PC-3 (cell line): ENCODE measurements around the gene EBPL. TPM values are rescaled to one million over a fixed set of nuclear protein-coding genes. Genes with fewer than 3 reads are reported as not detected.

Experiments used
- ATAC-seq: fragments of 200-7000 bp; cut with Tn5 transposase; 2 replicates; pipeline ENCODE4 v1.9.1; 2020; ENCODE audit warnings: mild to moderate bottlenecking, moderate library complexity
- BruUV-seq: library from RNA; stranded (reverse); fragments of 400-500 nt; replicated peaks from 2 replicates; lab custom pipeline; 2021; lab: Mats Ljungman, UMichigan
- CTCF ChIA-PET: fragments of 300-600 bp; sonication (Branson Sonifier 250); formaldehyde crosslinking; loops from one replicate; lab custom pipeline; 2022; ENCODE audit warnings: antibody characterized with exemption; lab: Charles Lee
- POLR2A ChIA-PET: fragments of 300-600 bp; sonication (Branson Sonifier 250); formaldehyde crosslinking; loops from one replicate; lab custom pipeline; 2022; ENCODE audit warnings: antibody characterized with exemption; ENCODE audit not compliant: unreplicated experiment; lab: Charles Lee
- DNase-seq: peaks from one replicate; pipeline ENCODE4 v3.0.0-alpha.2; 2015
- H2AFZ ChIP-seq: fragments of 300-600 bp; sonication (generic); 2 replicates; pipeline ENCODE4 v1.6.0; 2016; ENCODE audit warnings: antibody characterized with exemption, low read length
- H3F3A ChIP-seq: fragments of 300-600 bp; sonication (generic); one replicate; pipeline ENCODE4 v1.6.0; 2017; ENCODE audit warnings: antibody characterized with exemption, low read length, control low read depth, mild to moderate bottlenecking; ENCODE audit not compliant: unreplicated experiment
- H3K27ac ChIP-seq: fragments of 300-600 bp; sonication (generic); 2 replicates; pipeline ENCODE4 v1.5.1; 2016; ENCODE audit warnings: mild to moderate bottlenecking, low read length
- H3K27me3 ChIP-seq: fragments of 300-600 bp; sonication (generic); 2 replicates; pipeline ENCODE4 v1.6.1; 2016; ENCODE audit warnings: low read length, mixed read lengths
- H3K36me3 ChIP-seq: fragments of 300-600 bp; sonication (generic); 2 replicates; pipeline ENCODE4 v1.6.1; 2016; ENCODE audit warnings: low read depth, mixed run types, low read length, mixed read lengths
- H3K4me1 ChIP-seq: fragments of 300-600 bp; sonication (generic); 2 replicates; pipeline ENCODE4 v1.5.1; 2016; ENCODE audit warnings: low read length; ENCODE audit not compliant: insufficient read depth
- H3K4me2 ChIP-seq: fragments of 300-600 bp; sonication (generic); 2 replicates; pipeline ENCODE4 v1.6.0; 2016; ENCODE audit warnings: low read length
- H3K4me3 ChIP-seq: fragments of 300-600 bp; sonication (generic); 2 replicates; pipeline ENCODE4 v1.5.1; 2016; ENCODE audit warnings: mild to moderate bottlenecking, low read length, mixed read lengths
- H3K79me2 ChIP-seq: fragments of 300-600 bp; sonication (generic); 2 replicates; pipeline ENCODE4 v1.6.1; 2017; ENCODE audit warnings: low read length, mixed read lengths
- H3K9ac ChIP-seq: fragments of 300-600 bp; sonication (generic); 2 replicates; pipeline ENCODE4 v1.6.0; 2016; ENCODE audit warnings: mild to moderate bottlenecking, low read length
- H3K9me2 ChIP-seq: fragments of 300-600 bp; sonication (generic); replicated peaks from 2 replicates; pipeline ENCODE4 v1.6.1; 2016; ENCODE audit warnings: mixed run types, low read length, mixed read lengths
- H3K9me3 ChIP-seq: fragments of 300-600 bp; sonication (generic); 2 replicates; pipeline ENCODE4 v1.6.1; 2016; ENCODE audit warnings: low read length, mixed read lengths
- H4K20me1 ChIP-seq: fragments of 300-600 bp; sonication (generic); 2 replicates; pipeline ENCODE4 v1.6.1; 2016; ENCODE audit warnings: low read length, mixed read lengths
- EZH2 ChIP-seq: fragments of 300-600 bp; sonication (generic); IDR thresholded peaks from one replicate; pipeline ENCODE4 v1.6.1; 2017; ENCODE audit warnings: antibody characterized with exemption, mild to moderate bottlenecking, low read length; ENCODE audit not compliant: unreplicated experiment
- EZH2phosphoT487 ChIP-seq: fragments of 300-600 bp; sonication (generic); IDR thresholded peaks from 2 replicates; pipeline ENCODE4 v1.6.1; 2018; ENCODE audit warnings: mild to moderate bottlenecking, antibody characterized with exemption, low read length, borderline replicate concordance
- intact Hi-C: fragments of 100-400 bp; cut with micrococcal nuclease; formaldehyde crosslinking; loops from 2 replicates; pipeline ENCODE4 v1.9.0; 2023
- total RNA-seq: library from RNA; depleted of rRNA; stranded (reverse); fragments of >200 nt; gene quantifications from 2 replicates; pipeline ENCODE4 v1.2.3, GENCODE V29; 2014
- TF ChIP-seq, protein P1 (sequence below): fragments of 300-600 bp; sonication (generic); conservative IDR thresholded peaks from 2 replicates; pipeline ENCODE4 v1.5.1; 2017; ENCODE audit warnings: antibody characterized with exemption, low read depth, mild to moderate bottlenecking, low read length

Gene EBPL
- total RNA-seq, 1 experiment from 2014 or later, result 108 TPM

DNA sequence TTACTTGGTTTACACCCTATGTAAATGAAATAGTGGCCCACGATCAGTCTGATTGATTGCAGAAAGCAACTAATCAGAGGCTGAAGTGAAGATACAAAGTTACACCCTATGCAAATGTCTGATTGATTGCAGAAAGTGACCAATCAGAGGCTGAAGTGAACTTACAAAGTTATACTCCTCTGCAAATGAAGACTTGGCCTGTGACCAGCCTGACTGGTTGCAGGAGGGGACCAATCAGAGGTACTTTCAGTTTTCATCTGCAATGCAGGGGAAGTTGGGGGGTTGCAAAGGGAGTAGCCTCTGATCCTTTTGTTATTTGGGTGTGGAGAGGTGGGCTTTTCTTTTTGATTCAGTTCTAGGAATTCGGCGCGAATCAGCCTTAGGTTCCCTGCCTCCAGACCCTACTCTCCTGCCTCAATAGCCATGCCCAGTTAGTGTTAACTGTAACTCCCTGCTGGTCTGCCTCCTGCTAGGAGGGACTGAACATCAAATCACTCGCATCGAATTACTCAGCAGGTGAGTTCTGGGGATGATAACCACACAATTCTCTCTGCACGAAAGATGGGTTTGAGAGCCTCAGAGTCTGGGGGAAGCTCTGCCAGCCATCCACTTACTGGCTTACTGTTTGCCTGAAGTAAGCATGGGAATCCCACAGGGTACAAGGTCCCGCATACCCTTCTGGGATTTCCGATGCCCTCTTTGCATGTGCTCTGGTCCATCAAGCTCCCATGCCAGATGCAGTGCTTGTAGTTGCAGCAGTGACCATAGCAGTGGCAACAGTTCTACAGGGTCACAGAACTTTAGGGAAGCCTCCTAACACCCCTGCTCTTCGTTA lies 55.5 kb downstream of the EBPL start:
- ChIA-PET CTCF (no interaction called here), POLR2A (no interaction called here)
- Histone ChIP-seq H3K27ac (no peak overlapping the region), H3K79me2 (no peaks in the 10 kb centered on the region), H3K9ac (no peak overlapping the region), H3K4me1 (no peaks in the 10 kb centered on the region; the same call in 1 of the 2 replicates), H2AFZ (no peak overlapping the region), H3F3A (no peaks in the 10 kb centered on the region), H3K9me2 (no peaks in the 10 kb centered on the region), H3K4me3 (no peak overlapping the region), H3K27me3 (no peaks in the 10 kb centered on the region), H3K36me3 (no peaks in the 10 kb centered on the region), H4K20me1 (no peaks in the 10 kb centered on the region), H3K9me3 (no peaks in the 10 kb centered on the region), H3K4me2 (no peak overlapping the region)
- intact Hi-C loops, result no loop called here
- BruUV-seq, result no TSS peak
- ATAC-seq, result no peak
- DNase-seq, result no peak
- TF ChIP-seq EZH2 (no peak), EZH2phosphoT487 (no peak)
- TF ChIP-seq, protein P1, sequence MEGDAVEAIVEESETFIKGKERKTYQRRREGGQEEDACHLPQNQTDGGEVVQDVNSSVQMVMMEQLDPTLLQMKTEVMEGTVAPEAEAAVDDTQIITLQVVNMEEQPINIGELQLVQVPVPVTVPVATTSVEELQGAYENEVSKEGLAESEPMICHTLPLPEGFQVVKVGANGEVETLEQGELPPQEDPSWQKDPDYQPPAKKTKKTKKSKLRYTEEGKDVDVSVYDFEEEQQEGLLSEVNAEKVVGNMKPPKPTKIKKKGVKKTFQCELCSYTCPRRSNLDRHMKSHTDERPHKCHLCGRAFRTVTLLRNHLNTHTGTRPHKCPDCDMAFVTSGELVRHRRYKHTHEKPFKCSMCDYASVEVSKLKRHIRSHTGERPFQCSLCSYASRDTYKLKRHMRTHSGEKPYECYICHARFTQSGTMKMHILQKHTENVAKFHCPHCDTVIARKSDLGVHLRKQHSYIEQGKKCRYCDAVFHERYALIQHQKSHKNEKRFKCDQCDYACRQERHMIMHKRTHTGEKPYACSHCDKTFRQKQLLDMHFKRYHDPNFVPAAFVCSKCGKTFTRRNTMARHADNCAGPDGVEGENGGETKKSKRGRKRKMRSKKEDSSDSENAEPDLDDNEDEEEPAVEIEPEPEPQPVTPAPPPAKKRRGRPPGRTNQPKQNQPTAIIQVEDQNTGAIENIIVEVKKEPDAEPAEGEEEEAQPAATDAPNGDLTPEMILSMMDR, result no peak

DNA sequence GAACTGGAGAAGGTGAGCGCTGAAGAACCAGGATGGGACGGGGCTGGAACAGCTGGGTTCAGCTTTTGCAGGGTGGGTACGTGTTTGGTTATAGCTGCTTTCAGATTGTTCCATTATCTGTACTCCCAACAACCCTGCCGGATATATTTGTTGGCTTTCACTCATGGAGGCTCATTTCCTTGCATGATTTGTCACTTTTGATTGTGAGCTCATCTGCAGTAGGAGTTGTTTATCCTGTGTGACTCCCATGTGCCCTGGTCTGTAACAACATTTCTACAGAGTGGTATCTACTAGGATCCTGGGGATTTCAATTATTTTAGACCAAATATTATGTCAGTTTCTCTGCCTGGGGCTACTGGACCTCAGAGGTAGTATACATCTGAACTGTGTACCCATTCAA lies 57.6 kb downstream of the EBPL start:
- no peak for ATAC-seq
- intact Hi-C loops, result no loop called here
- no peak overlapping the region for H3K4me2 ChIP-seq
- no peaks in the 10 kb centered on the region for H3K9me2 ChIP-seq
- no peak overlapping the region for H3K4me3 ChIP-seq
- no peaks in the 10 kb centered on the region for H3K9me3 ChIP-seq
- H4K20me1 ChIP-seq, result no peaks in the 10 kb centered on the region
- no peaks in the 10 kb centered on the region for H3K36me3 ChIP-seq
- no peak overlapping the region for H2AFZ ChIP-seq
- no peak overlapping the region for H3K9ac ChIP-seq
- H3K79me2 ChIP-seq, result no peaks in the 10 kb centered on the region
- no peak overlapping the region for H3K27ac ChIP-seq
- CTCF ChIA-PET, result no interaction called here
- TF ChIP-seq, protein P1, result no peak
- TF ChIP-seq EZH2phosphoT487 (no peak), EZH2 (no peak)
- no peaks in the 10 kb centered on the region for H3F3A ChIP-seq
- H3K27me3 ChIP-seq, result no peaks in the 10 kb centered on the region
- POLR2A ChIA-PET, result interaction anchor here (0.6 kb wide), 1 partner anchor 32 kb away, joined by 4 read pairs; no protein-coding TSS in a partner anchor
- no TSS peak for BruUV-seq
- no peaks in the 10 kb centered on the region; the same call in 1 of the 2 replicates for H3K4me1 ChIP-seq
- DNase-seq, result no peak

DNA sequence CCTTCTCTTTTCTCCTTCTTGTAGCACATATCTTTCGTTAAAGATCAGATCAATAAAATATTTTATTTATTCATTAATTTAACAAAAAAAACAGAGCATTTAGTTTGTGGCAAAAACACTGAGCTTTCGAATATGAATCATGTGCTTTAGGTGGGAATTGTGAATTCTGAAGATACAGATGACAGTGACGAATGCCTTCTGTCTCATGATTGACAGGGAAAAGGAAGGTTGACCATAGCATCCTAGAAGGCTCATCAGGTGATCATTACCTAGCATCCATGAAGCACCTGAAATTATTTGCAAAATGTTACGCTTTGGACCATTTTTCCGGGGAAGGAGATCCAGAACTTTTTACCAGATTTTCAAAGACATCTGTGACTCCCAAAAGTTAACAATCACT lies 59.1 kb downstream of the EBPL start:
- H3K36me3 ChIP-seq, result no peaks in the 10 kb centered on the region
- H3K4me2 ChIP-seq, result no peak overlapping the region
- H3K4me3 ChIP-seq, result no peak overlapping the region
- ATAC-seq (no peak), DNase-seq (no peak)
- H3F3A ChIP-seq, result no peaks in the 10 kb centered on the region
- no peaks in the 10 kb centered on the region for H4K20me1 ChIP-seq
- H3K27me3 ChIP-seq, result no peaks in the 10 kb centered on the region
- TF ChIP-seq EZH2phosphoT487, result no peak
- TF ChIP-seq, protein P1, result no peak
- TF ChIP-seq EZH2, result no peak
- POLR2A ChIA-PET, result no interaction called here
- H3K4me1 ChIP-seq, result no peaks in the 10 kb centered on the region
- no peak overlapping the region for H3K9ac ChIP-seq
- H3K9me3 ChIP-seq, result no peaks in the 10 kb centered on the region
- H3K9me2 ChIP-seq, result no peaks in the 10 kb centered on the region
- no peaks in the 10 kb centered on the region for H3K79me2 ChIP-seq
- no peak overlapping the region for H3K27ac ChIP-seq
- BruUV-seq, result no TSS peak
- CTCF ChIA-PET, result no interaction called here
- intact Hi-C loops, result no loop called here
- H2AFZ ChIP-seq, result no peak overlapping the region
